Ovary (tissue), 3 donors: ENCODE results near the gene RAB40B.

Experiments used
- EP300 ChIP-seq: sonication (generic); formaldehyde crosslinking; IDR thresholded peaks from one replicate; pipeline ENCODE4 v1.6.1; 2017; ENCODE audit warnings: antibody characterized with exemption
- POLR2A ChIP-seq: fragments of 450-650 bp; IDR thresholded peaks from one replicate; pipeline ENCODE4 v1.6.1; 2017; ENCODE audit warnings: antibody characterized with exemption, mild to moderate bottlenecking, moderate library complexity
- TF ChIP-seq, protein P1 (sequence below), 3 donors: fragments of 450-650 bp in 2 of 3; fragments of 200-600 bp in 1 of 3; IDR thresholded peaks; one replicate each; pipeline versions ENCODE4 v1.5.1 to v1.8.0; 2016 to 2022; ENCODE audit warnings: antibody characterized with exemption in 3 of 3, mild to moderate bottlenecking in 1 of 3
- donor health status: DM: no; HTN: no; CAD: no.

DNA sequence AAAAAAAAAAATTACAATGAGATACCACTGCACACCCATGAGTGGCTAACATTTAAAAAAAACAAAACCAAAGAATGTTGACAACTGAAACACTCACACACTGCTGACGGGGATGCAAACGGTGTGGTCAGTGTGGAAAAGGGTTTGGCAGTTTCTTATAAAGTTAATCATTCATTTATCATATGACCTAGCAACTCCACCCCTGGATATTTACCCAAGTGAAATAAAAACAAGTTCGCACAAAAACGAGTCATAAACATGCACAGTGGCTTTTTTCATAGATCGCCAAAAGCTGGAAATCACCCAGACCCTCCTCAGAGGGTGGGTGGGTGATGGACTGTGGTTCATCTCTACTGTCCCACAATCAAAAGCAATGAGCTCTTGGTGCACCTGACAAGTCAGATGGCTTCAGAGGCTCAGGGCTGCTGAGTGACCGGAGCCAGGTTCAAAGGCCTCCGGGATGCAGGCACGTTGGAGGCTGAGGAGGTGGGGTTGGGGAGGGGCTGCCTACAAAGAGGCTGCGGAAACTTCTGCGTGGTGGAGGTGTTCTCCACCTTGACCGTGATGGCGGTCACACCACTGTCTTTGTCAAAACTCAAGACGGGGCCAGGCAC, 14.2 kb downstream of the RAB40B start:
- TF ChIP-seq, protein P1, sequence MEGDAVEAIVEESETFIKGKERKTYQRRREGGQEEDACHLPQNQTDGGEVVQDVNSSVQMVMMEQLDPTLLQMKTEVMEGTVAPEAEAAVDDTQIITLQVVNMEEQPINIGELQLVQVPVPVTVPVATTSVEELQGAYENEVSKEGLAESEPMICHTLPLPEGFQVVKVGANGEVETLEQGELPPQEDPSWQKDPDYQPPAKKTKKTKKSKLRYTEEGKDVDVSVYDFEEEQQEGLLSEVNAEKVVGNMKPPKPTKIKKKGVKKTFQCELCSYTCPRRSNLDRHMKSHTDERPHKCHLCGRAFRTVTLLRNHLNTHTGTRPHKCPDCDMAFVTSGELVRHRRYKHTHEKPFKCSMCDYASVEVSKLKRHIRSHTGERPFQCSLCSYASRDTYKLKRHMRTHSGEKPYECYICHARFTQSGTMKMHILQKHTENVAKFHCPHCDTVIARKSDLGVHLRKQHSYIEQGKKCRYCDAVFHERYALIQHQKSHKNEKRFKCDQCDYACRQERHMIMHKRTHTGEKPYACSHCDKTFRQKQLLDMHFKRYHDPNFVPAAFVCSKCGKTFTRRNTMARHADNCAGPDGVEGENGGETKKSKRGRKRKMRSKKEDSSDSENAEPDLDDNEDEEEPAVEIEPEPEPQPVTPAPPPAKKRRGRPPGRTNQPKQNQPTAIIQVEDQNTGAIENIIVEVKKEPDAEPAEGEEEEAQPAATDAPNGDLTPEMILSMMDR (IDR thresholded peaks at IDR 0.05) = no peak
- TF ChIP-seq POLR2A (no peak), EP300 (no peak)
